AG09319 (cell line): ENCODE measurements around the gene ZC3H10.
A peak's percentile ranks its signal among the peaks of the same experiment; 100 is the strongest.

Experiments
- DNase-seq: peaks from one replicate; pipeline ENCODE4 v3.0.0-alpha.2; 2010; ENCODE audit warnings: low read depth; ENCODE audit errors: extremely low read depth
- TF ChIP-seq, protein P1 (sequence below): IDR thresholded peaks from 2 replicates; pipeline ENCODE4 v1.5.1; 2011; ENCODE audit warnings: low read depth, mild to moderate bottlenecking, inconsistent platforms, low read length, moderate library complexity

The ZC3H10 gene

DNA sequence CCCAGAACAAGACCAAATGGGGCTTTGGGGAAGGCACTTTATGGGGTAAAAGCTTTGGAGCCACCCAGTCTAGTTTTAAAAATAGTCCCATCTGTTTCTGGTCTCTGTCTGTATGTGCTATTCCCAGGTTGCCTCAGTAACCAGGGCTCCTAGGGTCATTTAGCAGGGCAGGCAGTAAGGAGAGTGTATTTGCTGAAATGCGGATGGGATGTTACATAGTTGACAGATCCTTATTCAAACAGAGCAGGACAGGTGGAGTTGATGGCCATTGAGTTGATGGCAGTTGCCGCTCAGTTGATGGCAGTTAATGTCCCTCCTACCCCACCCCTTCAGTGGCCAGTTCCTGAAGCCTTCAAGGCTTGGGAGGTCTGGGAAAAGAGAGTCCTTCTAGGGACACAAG lies 4.6 kb downstream of the ZC3H10 start:
- no peak for DNase-seq
- TF ChIP-seq, protein P1, sequence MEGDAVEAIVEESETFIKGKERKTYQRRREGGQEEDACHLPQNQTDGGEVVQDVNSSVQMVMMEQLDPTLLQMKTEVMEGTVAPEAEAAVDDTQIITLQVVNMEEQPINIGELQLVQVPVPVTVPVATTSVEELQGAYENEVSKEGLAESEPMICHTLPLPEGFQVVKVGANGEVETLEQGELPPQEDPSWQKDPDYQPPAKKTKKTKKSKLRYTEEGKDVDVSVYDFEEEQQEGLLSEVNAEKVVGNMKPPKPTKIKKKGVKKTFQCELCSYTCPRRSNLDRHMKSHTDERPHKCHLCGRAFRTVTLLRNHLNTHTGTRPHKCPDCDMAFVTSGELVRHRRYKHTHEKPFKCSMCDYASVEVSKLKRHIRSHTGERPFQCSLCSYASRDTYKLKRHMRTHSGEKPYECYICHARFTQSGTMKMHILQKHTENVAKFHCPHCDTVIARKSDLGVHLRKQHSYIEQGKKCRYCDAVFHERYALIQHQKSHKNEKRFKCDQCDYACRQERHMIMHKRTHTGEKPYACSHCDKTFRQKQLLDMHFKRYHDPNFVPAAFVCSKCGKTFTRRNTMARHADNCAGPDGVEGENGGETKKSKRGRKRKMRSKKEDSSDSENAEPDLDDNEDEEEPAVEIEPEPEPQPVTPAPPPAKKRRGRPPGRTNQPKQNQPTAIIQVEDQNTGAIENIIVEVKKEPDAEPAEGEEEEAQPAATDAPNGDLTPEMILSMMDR: no peak

DNA sequence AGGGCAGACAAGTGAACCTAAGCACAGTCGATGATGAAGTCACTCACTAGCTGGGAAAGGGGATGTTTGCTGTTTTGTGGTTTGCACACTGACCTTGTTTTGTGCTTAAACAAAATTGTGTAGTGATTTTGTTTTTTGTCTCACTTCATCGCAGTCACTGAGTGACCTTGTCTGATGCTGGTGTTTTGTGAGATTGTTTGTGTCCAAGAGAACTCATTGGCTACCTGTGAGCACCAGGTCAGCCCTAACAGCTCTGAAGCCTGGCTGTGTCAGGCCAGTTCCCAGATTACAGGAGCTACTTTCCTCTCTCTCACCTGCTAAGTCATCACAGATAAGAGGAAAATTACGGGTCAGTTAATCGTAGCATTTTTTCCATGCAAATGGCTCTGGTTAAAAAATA lies 6.1 kb downstream of the ZC3H10 start:
- DNase-seq: no peak
- TF ChIP-seq, protein P1: no peak

DNA sequence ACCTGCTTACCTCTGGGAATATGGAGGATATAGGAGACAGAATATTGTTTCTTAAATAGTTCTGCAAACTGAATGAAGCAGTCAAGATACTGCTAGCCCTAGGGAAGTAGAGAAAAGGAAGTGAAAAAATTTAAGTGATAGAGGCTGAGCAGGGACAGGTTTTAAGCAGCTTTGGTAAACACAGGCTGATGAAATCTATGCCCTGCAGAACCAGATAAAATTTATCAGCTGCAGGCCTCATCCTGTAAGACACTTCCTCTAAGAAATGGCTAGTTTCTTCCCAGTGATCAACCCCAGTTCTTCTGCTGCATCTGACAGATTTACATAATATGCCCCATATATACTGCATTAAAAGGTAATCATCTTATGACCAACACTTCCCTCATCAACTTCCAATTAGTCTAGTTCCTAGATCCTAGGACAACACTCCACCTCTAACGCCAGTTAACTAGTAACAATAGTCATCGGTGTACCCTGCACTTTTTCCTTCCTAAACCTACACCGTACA lies 8.7 kb downstream of the ZC3H10 start:
- TF ChIP-seq, protein P1: no peak
- DNase-seq: no peak

DNA sequence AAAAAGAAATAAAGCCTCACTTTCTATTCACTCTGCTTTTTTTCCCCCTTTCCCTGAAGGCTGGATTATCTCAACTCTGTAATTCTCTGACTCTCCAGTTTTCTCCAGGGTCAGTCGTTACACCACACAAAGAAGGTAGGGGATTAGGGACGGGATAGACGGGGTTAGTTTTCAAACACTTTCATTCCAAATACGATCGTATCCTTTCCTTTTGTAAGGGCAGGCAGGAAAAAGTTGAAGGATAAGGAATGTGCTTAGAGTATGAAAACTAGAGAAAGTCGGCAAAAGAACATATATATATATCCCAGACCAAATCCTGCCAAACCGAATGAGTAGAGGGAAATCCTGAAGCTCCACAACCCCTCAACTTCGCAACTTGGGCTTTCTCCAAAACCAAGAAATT lies 9.4 kb downstream of the ZC3H10 start:
- DNase-seq: no peak
- TF ChIP-seq, protein P1: no peak

DNA sequence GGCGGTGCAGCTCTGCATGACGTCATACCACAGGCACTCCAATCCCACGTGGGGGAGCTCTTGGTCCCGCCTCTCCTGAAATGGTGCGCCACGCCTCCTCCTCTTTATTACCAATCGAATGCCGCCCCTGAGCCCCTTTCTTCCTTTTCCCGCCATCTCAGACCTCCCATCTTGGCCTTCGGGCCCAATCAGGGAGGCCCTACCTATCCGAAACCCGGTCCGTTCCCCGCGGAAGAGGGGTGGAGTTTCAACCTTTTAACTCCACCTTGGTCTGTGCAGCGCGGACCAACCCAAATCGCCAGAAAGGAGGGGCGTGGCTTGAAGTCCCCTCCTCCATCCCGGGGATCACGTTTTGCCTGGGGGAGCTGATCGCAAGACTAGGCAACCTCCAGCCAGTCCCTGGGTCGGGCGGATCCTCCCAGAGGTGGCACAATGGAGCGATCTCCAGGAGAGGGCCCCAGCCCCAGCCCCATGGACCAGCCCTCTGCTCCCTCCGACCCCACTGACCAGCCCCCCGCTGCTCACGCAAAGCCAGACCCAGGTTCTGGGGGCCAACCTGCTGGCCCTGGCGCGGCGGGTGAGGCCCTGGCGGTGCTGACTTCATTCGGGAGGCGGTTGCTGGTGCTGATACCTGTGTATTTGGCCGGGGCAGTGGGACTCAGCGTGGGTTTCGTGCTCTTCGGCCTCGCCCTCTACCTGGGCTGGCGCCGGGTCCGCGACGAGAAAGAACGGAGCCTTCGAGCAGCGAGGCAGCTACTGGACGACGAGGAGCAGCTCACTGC lies 10.0 kb downstream of the ZC3H10 start, which contains the start of gene ESYT1:
TSS of gene ESYT1 (plus strand) at position 380 of the 782 bp plus-strand sequence. CDS start at position 433, 53 bp downstream.
- TF ChIP-seq, protein P1: no peak
- peak; percentile 99 for DNase-seq

DNA sequence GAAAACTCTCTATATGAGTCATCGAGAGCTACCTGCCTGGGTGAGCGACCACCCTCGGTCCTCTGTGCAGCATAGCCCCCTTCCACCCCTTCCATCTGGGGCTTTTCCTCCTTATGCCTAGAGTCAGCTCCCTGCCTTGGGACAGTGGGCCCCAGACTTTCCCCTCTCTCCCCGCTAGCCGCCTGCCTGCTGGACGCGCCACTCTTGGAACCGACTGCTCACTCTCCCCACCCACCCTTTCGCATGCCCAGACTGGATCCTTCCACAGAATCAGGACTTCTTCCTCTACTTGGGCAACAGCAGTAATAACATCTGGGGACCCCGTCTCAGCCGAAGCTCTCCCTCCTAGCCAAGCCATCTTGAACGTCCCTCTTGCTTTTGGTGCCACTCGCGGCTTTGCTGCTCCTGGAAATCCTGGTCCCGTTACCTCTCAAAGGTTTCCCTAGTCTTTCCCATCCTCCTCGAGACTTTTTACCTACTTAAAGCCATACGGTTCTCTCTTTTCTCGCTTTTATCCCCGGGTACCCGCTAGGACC lies 10.7 kb downstream of the ZC3H10 start:
- DNase-seq: no peak
- TF ChIP-seq, protein P1: no peak
